Measurements from ENCODE around the gene OR6C1.
"Not testable (repeated sequence)": the region's sequence is repeated elsewhere in the genome, so short reads cannot be mapped to it uniquely, and the experiment has no call there.

The OR6C1 gene

DNA sequence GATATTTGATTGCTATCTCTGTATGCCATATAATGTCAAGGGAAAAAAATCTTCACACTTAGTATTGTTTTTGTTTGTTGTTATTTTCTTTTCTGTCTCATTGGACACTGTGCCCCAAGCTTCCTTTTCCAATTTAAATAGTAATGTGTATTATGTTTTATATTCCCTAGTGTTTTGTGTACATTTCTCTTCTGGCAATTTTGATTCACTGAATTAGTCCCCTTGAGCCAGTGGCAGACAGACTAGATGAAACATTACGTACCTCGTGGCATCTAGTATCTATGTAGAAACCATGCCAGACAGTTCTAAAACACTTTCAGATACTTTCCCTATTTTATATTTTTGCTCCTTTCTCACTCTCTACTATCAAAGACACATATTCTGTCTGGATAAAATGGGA lies at the start of gene OR6C1:
TSS of gene OR6C1 (plus strand) at position 301 of the 400 bp plus-strand sequence. CDS start 6,257 bp downstream, outside the sequence.
- DNase-seq (ENCODE audit: low read depth in 2 of 2): no peak

GRCh38 chr12:55280991-55281390 lies 33.2 kb upstream of the OR6C1 start:
- DNase-seq (ENCODE audit: low read depth in 2 of 2): no peak

DNA sequence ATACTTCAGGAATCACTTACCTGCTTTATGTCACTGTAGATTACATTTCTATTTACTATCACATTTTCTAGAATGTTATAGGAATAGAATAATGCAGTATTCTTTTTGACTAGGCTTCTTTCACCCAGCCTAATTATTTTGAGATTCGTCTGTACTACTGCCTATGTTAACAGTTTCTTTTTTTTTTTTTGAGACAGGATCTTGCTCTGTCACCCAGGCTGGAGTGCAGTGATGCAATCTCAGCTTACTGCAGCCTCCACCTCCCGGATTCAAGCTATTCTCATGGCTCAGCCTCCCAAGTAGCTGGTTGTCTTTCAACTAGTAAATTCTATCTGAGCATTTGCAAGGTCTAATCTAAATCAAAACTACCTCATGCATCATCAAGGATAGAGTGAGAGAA lies 24.1 kb upstream of the OR6C1 start:
- DNase-seq (ENCODE audit: low read depth in 2 of 2): no peak

DNA sequence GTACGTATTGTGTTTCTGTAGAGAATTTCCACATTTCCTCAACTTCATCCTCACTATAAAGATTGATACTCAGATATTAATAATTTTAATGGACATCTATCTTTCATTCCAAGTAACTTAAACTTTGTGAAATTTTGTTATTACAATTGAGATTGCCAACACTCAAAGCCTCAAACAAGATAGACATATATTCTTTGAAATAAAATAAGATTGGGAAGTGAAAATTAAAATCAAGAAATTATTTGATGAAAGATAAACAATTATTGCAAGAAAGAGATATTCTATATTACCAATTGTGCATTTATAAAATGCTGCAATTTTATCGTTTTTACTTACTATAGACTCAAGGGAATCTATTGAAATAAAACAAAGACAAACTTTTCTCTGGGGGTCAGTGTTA lies 17.7 kb upstream of the OR6C1 start, which contains the start of gene OR6C6:
TSS of gene OR6C6 (minus strand) at position 101 of the 400 bp plus-strand sequence. CDS start 1,337 bp downstream, outside the sequence.
- DNase-seq (ENCODE audit: low read depth in 2 of 2): no peak

- no peak for DNase-seq (ENCODE audit: low read depth in 2 of 2)
These were observed 6.1 kb downstream of the OR6C1 start for GRCh38 chr12:55320201-55320600.

DNA sequence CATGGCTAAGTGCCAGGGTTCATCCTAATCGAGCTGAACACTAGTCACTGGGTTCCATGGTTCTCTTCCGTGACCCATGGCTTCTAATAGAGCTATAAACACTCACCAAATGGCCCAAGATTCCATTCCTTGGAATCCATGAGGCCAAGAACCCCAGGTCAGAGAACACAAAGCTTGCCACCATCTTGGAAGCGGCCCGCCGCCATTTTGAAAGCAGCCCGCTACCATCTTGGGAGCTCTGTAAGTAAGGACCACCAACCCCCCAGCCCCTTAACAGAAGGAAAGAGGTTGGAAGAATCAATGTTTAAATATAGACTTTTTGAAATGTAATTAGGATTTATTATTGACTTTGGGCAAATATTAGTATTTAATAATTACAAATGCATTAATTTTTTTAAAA lies 11.7 kb downstream of the OR6C1 start:
- DNase-seq (ENCODE audit: low read depth in 2 of 2): not testable (repeated sequence)

GRCh38 chr12:55330446-55330845 lies 16.3 kb downstream of the OR6C1 start, which contains the start of gene OR6C3:
Gene OR6C3 (plus strand): TSS chr12:55330746. CDS start chr12:55331701, 955 bp downstream.
- DNase-seq (ENCODE audit: low read depth in 2 of 2): no peak

DNA sequence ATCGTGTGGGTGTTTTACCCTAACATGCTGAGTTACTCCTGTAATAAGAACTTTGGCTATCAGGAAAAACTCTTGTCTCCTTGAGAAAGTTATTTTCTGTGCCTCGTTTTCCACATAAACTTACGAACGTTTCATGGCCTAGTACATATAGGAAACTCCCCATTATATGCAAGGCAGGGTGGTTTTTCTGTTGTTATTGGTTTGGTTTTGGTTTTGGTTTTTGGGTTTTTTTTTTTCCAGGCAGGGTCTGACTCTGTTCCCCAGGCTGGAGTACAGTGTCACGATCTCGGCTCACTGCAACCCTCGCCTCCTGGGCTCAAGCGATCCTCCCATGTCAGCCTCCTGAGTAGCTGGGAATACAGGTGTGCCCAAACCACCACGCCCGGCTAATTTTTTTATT lies 21.9 kb downstream of the OR6C1 start:
- no peak for DNase-seq (ENCODE audit: low read depth in 2 of 2)

DNA sequence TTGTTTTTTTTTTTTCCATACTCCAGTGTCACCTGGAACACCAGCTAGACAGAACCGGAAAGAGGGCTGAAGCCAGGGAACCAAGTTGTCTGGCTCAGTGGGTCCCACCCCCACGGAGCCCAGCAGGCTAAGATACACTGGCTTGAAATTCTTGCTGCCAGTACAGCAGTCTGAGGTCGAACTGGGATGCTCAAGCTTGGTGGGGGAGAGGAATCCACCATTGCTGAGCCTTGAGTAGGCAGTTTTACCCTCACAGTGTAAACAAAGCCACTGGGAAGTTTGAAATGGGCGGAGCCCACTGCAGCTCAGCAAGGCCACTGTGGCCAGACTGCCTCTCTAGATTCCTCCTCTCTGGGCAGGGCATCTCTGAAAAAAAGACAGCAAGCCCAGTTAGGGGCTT lies 41.2 kb downstream of the OR6C1 start:
- DNase-seq (ENCODE audit: low read depth in 2 of 2): not testable (repeated sequence)

DNA sequence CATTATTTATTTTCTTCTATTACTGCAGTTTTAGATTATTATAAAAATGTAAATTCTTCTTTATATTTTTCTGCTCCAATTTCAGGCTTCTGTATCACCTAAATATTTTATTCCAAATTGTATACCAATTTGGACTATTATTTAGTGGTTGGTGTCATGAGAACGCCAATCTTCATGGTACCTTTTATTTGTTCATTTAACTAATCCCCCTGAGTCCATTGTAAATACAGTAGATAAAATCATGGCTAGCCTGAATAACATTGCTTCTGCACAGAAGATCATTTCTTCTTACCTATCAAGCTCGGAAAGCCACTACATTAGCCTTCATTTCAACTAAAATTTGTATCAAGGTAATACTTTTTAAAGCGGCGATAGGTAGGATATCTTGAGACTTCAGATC lies 48.5 kb downstream of the OR6C1 start, which contains the start of gene OR6C75:
TSS of gene OR6C75 (plus strand) at position 301 of the 400 bp plus-strand sequence. CDS start 2,136 bp downstream, outside the sequence.
- DNase-seq (ENCODE audit: low read depth in 2 of 2): no peak

DNA sequence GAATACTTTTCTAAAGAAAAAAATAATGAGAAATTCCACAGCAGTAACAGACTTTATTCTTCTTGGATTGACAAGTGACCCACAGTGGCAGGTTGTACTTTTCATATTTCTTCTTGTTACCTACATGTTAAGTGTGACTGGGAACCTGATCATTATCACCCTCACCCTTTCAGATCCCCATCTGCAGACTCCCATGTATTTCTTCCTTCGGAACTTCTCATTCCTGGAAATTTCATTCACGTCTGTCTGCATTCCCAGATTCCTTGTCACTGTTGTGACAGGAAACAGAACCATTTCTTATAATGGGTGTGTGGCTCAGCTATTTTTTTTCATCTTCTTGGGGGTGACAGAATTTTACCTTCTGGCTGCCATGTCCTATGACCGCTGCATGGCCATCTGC lies 50.9 kb downstream of the OR6C1 start:
- no peak for DNase-seq (ENCODE audit: low read depth in 2 of 2)
